ENCODE data around the gene SP2. TPM values are rescaled to one million over a fixed set of nuclear protein-coding genes. Genes with fewer than 3 reads are reported as not detected.

The SP2 gene
- total and polyA plus RNA-seq, 2 of the 13 experiments (the other 11 are each of a cell fraction or from before 2014, with no cell fraction given), result 1.4 to 4.8 TPM

DNA sequence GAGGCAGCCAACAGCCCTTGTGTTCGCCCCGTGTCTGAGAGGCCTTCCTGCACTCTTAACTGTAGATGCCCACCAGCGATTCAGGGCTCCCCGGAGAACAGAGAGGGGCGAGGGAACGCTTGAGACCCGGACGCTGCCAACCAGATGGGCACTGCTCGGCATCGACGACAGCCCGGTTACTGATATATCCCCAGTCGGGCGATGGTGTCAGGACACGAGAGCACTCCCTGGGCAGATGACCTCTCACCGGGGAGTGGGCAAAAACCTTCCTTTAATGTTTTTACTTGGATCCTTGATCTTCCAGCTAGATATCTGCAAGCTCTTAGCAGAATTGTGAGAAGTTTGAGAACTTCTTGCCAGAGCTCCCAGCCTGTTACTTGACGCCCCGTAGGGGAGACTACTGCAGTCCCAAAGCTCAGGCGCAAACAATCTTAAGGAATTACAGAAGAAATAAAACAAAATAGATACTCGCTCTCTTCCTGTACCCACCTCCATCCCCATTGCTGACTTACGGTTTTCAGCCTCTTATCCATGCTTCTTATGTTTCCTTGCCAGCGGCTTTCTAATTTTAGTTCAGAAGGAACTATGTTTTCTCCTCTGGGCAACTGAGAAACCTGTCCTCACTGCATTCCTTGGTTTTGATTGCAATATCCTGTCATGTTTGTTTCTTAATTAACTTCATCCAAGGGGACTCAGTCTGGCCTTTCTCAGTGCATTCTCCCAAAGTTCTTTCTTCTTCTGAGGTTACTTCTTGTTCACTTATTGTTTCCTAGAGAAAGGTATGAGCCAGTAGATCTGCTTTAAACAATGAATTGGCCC is 845 bp downstream of the SP2 start (continued):
- TF ChIP-seq, protein P1, sequence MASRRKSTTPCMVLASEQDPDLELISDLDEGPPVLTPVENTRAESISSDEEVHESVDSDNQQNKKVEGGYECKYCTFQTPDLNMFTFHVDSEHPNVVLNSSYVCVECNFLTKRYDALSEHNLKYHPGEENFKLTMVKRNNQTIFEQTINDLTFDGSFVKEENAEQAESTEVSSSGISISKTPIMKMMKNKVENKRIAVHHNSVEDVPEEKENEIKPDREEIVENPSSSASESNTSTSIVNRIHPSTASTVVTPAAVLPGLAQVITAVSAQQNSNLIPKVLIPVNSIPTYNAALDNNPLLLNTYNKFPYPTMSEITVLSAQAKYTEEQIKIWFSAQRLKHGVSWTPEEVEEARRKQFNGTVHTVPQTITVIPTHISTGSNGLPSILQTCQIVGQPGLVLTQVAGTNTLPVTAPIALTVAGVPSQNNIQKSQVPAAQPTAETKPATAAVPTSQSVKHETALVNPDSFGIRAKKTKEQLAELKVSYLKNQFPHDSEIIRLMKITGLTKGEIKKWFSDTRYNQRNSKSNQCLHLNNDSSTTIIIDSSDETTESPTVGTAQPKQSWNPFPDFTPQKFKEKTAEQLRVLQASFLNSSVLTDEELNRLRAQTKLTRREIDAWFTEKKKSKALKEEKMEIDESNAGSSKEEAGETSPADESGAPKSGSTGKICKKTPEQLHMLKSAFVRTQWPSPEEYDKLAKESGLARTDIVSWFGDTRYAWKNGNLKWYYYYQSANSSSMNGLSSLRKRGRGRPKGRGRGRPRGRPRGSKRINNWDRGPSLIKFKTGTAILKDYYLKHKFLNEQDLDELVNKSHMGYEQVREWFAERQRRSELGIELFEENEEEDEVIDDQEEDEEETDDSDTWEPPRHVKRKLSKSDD (CRISPR knock-in tag; IDR thresholded peaks at IDR 0.05; ENCODE audit: low read depth), result no peak
- TF ChIP-seq, protein P2, sequence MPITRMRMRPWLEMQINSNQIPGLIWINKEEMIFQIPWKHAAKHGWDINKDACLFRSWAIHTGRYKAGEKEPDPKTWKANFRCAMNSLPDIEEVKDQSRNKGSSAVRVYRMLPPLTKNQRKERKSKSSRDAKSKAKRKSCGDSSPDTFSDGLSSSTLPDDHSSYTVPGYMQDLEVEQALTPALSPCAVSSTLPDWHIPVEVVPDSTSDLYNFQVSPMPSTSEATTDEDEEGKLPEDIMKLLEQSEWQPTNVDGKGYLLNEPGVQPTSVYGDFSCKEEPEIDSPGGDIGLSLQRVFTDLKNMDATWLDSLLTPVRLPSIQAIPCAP (CRISPR knock-in tag; IDR thresholded peaks at IDR 0.05; ENCODE audit: low read depth), result no peak
- TF ChIP-seq ZSCAN29 (CRISPR knock-in tag; conservative IDR thresholded peaks at IDR 0.05) (no peak), KAT7 (CRISPR knock-in tag; IDR thresholded peaks at IDR 0.05; ENCODE audit: borderline replicate concordance) (peak; percentile 82; the same call in 1 of the 2 replicates), SP140L (CRISPR knock-in tag; IDR thresholded peaks at IDR 0.05; ENCODE audit: borderline replicate concordance) (no peak), ZNF629 (CRISPR knock-in tag; conservative IDR thresholded peaks at IDR 0.05) (0 out of 2 replicates have a peak, but pooled peaks have one; percentile 13), PHF20 (CRISPR knock-in tag; IDR thresholded peaks at IDR 0.05) (no peak), ZNF274 (CRISPR knock-in tag; IDR thresholded peaks at IDR 0.05) (peak; percentile 65; the same call in 1 of the 2 replicates), ZNF446 (CRISPR knock-in tag; IDR thresholded peaks at IDR 0.05) (0 out of 2 replicates have a peak, but pooled peaks have one; percentile 21), FOXC1 (CRISPR knock-in tag; IDR thresholded peaks at IDR 0.05; ENCODE audit: borderline replicate concordance) (no peak), ZNF670 (CRISPR knock-in tag; IDR thresholded peaks at IDR 0.05; ENCODE audit: borderline replicate concordance) (no peak; the same call in 1 of the 2 replicates), ZBTB7B (CRISPR knock-in tag; IDR thresholded peaks at IDR 0.05) (no peak), GTF2F1 (IDR thresholded peaks at IDR 0.05; ENCODE audit: low read length) (no peak), ZNF782 (CRISPR knock-in tag; IDR thresholded peaks at IDR 0.05; ENCODE audit: borderline replicate concordance) (peak; percentile 52; the same call in 1 of the 2 replicates), MTF2 (CRISPR knock-in tag; IDR thresholded peaks at IDR 0.05; ENCODE audit: borderline replicate concordance) (no peak), ZNF549 (CRISPR knock-in tag; IDR thresholded peaks at IDR 0.05) (no peak)
- TF ChIP-seq, protein P3, sequence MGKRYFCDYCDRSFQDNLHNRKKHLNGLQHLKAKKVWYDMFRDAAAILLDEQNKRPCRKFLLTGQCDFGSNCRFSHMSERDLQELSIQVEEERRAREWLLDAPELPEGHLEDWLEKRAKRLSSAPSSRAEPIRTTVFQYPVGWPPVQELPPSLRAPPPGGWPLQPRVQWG (CRISPR knock-in tag; IDR thresholded peaks at IDR 0.05; ENCODE audit: borderline replicate concordance, low read depth), result no peak
- TF ChIP-seq, protein P4, sequence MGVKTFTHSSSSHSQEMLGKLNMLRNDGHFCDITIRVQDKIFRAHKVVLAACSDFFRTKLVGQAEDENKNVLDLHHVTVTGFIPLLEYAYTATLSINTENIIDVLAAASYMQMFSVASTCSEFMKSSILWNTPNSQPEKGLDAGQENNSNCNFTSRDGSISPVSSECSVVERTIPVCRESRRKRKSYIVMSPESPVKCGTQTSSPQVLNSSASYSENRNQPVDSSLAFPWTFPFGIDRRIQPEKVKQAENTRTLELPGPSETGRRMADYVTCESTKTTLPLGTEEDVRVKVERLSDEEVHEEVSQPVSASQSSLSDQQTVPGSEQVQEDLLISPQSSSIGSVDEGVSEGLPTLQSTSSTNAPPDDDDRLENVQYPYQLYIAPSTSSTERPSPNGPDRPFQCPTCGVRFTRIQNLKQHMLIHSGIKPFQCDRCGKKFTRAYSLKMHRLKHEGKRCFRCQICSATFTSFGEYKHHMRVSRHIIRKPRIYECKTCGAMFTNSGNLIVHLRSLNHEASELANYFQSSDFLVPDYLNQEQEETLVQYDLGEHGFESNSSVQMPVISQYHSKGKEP (CRISPR knock-in tag; IDR thresholded peaks at IDR 0.05), result no peak

All from HepG2 (cell line).